Duodenal mucosa (tissue), 2 donors: ENCODE measurements around the gene NUDT3.
"Not testable (repeated sequence)": the region's sequence is repeated elsewhere in the genome, so short reads cannot be mapped to it uniquely, and the experiment has no call there.

ENCODE experiments used
- H3K27ac ChIP-seq: one replicate; pipeline ENCODE4 v1.7.0; 2013; ENCODE audit warnings: low read depth, low read length
- H3K27me3 ChIP-seq, 2 donors: one replicate each; pipeline ENCODE4 v1.7.0; 2013; ENCODE audit warnings: low read length in 2 of 2, control low read depth in 1 of 2; ENCODE audit not compliant: insufficient read depth in 2 of 2, control insufficient read depth in 1 of 2
- H3K36me3 ChIP-seq, 2 donors: one replicate each; pipeline ENCODE4 v1.7.0; 2013; ENCODE audit warnings: low read length in 2 of 2, control low read depth in 1 of 2; ENCODE audit not compliant: insufficient read depth in 2 of 2, control insufficient read depth in 1 of 2
- H3K4me1 ChIP-seq, 2 donors: one replicate each; pipeline ENCODE4 v1.7.0; 2013; ENCODE audit warnings: low read length in 2 of 2, control low read depth in 1 of 2; ENCODE audit not compliant: insufficient read depth in 2 of 2, control insufficient read depth in 1 of 2
- H3K4me3 ChIP-seq, 2 donors: one replicate each; pipeline ENCODE4 v1.7.0; 2013; ENCODE audit warnings: low read length in 2 of 2, low read depth in 1 of 2
- H3K9ac ChIP-seq, 2 donors: one replicate each; pipeline ENCODE4 v1.7.0; 2013; ENCODE audit warnings: low read length in 2 of 2, low read depth in 1 of 2
- H3K9me3 ChIP-seq, 2 donors: one replicate each; pipeline ENCODE4 v1.7.0; 2013; ENCODE audit warnings: low read length in 2 of 2, control low read depth in 1 of 2; ENCODE audit not compliant: control insufficient read depth in 1 of 2

The NUDT3 gene

DNA sequence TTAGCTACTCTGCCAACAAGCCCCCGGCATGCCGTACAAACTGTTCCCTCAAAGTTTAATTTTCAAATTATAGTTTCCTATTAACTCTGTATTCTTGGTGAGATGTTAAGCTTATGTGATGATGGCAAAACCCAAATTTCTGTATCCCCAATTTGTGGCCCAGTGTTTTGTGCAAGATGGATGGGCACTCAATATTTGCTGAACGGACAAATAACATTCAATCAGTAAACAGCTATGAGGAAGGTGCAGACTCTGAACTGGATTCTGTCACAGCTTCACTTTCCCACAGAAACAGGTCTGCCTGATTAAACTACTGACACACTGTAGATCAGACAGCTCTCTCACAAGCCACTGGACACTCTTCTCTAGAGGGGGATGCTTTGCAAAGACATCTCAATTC lies 54.1 kb downstream of the NUDT3 start:
- H3K9ac ChIP-seq: no peak overlapping the region
- no peaks in the 10 kb centered on the region for H3K27me3 ChIP-seq
- H3K9me3 ChIP-seq: no peaks in the 10 kb centered on the region
- no peak overlapping the region for H3K27ac ChIP-seq
- H3K4me1 ChIP-seq: peaks cover 13 to 35% of the 10 kb centered on the region in 2 donors
- H3K4me3 ChIP-seq: no peak overlapping the region
- no peaks in the 10 kb centered on the region for H3K36me3 ChIP-seq

DNA sequence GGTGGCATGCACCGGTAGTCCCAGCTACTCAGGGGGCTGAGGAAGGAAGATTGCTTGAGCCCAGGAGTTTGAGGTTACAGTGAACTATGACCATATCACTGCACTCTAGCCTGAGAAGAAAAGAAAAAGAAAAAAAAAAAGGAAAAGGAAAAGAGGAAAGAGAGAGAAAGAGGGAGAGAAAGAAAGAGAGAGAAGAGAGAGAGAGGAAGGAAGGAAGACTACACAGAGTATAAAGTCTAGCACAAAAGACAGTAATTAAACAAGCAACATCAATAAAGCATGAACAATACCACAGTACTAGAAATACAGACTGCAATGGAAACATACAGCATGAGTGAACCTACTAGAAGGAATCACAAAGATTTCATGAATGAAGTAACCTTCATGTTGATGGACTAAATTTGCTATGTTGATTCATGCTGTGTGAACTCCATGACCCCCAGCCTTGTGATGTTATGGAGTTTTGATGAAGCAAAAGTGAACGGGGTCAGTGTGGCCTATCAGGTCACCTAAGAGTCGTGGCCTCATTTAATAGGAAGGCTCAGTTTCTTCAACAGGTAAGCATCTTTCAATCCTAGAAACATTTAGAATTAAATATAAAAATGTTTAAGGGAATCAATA lies 57.6 kb downstream of the NUDT3 start:
- Histone ChIP-seq H3K9me3 (no peaks in the 10 kb centered on the region), H3K27ac (no peak overlapping the region), H3K4me3 (no peak overlapping the region), H3K4me1 (peaks cover 13 to 26% of the 10 kb centered on the region in 2 donors), H3K36me3 (no peaks in the 10 kb centered on the region), H3K27me3 (no peaks in the 10 kb centered on the region), H3K9ac (no peak overlapping the region)

DNA sequence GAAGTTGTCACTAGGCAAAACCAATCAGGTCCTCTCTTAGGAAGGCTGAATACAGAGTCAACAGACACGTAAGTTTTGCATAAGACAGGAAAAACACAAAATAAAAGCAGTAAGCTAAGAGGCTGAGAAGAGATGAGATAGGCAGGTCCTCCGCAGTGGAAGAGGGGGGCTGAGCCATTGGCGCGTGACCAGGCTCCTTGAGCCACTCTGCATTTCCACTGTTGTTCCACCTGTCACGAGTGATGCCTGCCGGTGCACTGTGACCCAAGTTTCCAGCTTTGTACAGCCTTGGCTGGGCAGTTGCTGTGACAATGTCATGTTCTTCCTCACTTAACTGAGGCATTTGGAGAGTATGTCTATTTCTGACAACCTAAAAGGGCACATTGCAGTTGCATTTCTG lies 58.6 kb downstream of the NUDT3 start:
- H3K4me1 ChIP-seq: peaks cover 13 to 20% of the 10 kb centered on the region in 2 donors

DNA sequence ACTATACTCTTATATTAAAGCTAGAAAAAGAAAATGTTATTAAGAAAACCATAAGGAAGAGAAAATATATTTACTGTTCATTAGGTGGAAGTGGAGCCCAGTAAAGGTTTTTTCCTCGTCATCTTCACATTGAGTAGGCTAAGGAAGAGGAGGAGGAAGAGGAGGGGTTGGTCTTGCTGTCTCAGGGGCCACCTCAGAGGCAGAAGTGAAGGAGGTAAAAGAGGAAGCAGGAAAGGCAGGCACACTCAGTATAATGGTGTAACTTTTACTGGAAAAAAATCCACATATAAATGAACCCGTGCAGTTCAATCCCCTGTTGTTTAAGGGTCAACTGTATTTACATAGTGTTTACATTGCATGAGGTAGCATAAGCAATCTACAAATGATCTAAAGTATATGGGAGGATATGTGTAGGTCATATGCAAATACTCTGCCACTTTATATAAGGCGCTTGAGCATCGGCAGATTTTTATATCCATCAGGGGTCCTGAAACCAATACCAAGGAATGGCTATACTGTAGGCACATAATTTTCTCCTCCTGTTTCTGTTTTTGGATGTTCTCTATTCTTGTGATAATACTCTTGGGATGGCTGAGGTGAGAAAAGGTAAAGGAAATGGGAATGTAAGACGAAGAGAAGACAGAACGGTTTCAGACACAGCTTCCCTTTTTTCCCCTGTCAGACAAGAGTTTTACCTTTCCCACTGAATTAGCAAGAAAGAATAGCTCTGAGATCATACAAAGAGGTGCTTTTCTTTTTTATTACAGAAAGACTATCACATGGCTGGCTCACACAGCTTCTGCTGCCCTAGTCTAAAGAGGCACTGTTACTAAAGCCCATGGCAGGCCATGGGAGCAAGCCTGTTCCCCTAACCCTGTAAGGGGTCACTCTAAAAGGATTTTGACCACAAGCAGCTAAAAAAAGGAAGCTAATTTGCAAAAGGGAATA lies 59.9 kb downstream of the NUDT3 start:
- H3K9ac ChIP-seq: no peak overlapping the region
- no peaks in the 10 kb centered on the region for H3K27me3 ChIP-seq
- H3K36me3 ChIP-seq: no peaks in the 10 kb centered on the region
- no peaks in the 10 kb centered on the region for H3K9me3 ChIP-seq
- H3K27ac ChIP-seq: no peak overlapping the region
- peaks cover 8 to 15% of the 10 kb centered on the region in 2 donors for H3K4me1 ChIP-seq
- no peak overlapping the region for H3K4me3 ChIP-seq

More for the DNA sequence above, 58.6 kb downstream of the NUDT3 start:
- no peaks in the 10 kb centered on the region for H3K9me3 ChIP-seq
- H3K9ac ChIP-seq: no peak overlapping the region
- H3K4me3 ChIP-seq: no peak overlapping the region
- H3K27ac ChIP-seq: no peak overlapping the region
- H3K27me3 ChIP-seq: no peaks in the 10 kb centered on the region
- H3K36me3 ChIP-seq: no peaks in the 10 kb centered on the region

DNA sequence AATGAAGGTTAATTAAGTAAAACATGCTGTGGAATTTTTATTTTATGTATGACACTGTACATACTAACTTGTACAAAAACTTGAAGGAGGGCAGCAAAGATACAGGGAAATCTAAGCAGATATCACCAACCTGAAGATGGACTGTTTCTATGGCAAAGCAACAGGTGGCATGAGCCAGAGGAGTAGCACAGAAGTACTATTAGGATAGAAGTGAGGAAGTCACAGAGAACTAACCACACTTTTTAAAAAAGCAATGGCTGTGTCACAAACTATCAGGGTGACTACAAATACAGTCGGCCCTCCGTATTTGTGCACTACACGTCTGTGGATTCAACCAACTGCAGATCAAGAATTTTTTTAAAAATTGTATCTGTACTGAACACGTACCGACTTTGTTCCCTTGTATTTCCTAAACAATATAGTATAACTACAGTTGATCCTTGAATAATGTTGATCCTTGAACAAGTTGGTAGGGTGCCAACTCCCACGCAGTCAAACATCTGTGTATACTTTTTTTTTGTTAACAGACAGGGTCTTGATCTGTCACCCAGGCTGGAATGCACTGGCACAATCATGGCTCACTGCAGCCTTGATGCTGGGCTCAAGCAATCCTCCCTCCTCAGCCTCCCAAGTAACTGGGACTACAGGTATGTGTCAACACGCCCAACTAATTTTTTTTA lies 61.0 kb downstream of the NUDT3 start:
- no peak overlapping the region for H3K27ac ChIP-seq
- H3K27me3 ChIP-seq: no peaks in the 10 kb centered on the region
- no peaks in the 10 kb centered on the region for H3K36me3 ChIP-seq
- H3K4me3 ChIP-seq: no peak overlapping the region
- H3K9me3 ChIP-seq: no peaks in the 10 kb centered on the region
- H3K4me1 ChIP-seq: peaks cover 4 to 10% of the 10 kb centered on the region in 2 donors
- H3K9ac ChIP-seq: no peak overlapping the region

DNA sequence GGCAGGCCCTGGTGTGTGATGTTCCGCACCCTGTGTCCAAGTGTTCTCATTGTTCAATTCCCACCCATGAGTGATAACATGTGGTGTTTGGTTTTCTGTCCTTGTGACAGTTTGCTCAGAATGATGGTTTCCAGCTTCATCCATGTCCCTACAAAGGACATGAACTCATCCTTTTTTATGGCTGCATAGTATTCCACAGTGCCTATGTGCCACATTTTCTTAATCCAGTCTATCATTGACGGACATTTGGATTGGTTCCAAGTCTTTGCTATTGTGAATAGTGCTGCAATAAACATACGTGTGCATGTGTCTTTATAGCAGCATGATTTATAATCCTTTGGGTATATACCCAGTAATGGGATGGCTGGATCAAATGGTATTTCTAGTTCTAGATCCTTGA lies 62.7 kb downstream of the NUDT3 start:
- H3K27ac ChIP-seq, H3K27me3 ChIP-seq, H3K36me3 ChIP-seq: not testable (repeated sequence)

DNA sequence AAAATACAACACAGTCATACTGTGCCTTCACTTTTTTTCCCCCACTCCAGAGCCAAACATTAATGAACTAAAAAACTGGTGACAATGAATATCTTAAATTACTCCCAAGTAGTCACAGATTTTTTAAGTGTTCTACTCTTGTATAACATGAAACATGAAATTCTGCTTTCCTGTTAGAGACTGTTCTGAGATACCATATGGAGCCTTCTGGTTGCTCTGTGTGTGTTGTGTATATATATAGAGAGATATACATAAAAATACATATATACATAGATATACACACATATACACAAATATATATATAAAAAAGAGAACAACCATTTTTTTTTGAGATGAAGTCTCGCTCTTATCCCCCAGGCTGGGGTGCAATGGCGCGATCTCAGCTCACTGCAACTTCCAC lies 63.5 kb downstream of the NUDT3 start:
- H3K27me3 ChIP-seq: no peaks in the 10 kb centered on the region
- H3K4me3 ChIP-seq: no peak overlapping the region
- no peak overlapping the region for H3K27ac ChIP-seq
- H3K36me3 ChIP-seq: no peaks in the 10 kb centered on the region
- peaks cover 4 to 10% of the 10 kb centered on the region in 2 donors for H3K4me1 ChIP-seq
- no peak overlapping the region for H3K9ac ChIP-seq
- no peaks in the 10 kb centered on the region for H3K9me3 ChIP-seq

More for the DNA sequence above, 62.7 kb downstream of the NUDT3 start:
- not testable (repeated sequence) for H3K9ac ChIP-seq, H3K9me3 ChIP-seq, H3K4me3 ChIP-seq
- peaks cover 4 to 10% of the 10 kb centered on the region in 2 donors for H3K4me1 ChIP-seq

DNA sequence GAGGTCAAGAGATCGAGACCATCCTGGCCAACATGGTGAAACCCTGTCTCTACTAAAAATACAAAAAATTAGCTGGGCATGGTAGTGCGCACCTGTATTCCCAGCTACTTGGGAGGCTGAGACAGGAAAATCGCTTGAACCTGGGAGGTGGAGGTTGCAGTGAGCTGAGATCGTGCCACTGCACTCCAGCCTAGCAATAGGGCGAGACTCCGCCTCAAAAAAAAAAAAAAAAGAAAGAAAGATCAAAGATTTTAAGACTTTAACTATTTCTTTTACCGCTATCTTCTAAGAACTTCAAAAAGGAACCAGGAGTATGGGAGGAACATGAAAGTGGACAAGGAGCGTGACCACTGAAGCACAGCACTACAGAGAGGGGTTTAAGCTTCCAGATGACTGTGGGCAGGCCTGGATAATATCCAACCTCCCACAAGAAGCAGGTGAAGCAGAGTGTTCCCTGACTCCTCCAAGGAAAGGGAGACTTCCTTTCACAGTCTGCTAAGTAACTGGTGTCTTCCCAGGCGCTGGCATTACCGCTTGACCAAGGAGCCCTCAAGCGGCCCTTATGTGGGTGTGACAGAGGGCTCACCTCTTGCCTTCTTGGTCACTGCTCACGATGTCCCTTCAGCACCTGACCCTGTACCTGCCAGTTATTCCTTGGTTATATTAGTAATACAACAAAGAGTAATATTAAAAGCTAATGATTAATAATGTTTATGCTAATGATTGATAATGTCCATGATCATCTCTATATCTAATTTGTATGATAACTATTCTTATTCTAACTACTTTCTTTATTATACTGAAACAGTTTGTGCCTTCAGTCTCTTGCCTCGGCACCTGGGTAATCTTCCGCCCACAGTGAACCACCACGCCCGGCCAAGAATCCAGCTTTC lies 64.9 kb downstream of the NUDT3 start:
- H3K4me3 ChIP-seq, H3K9me3 ChIP-seq, H3K36me3 ChIP-seq, H3K9ac ChIP-seq, H3K27me3 ChIP-seq, H3K27ac ChIP-seq: not testable (repeated sequence)
- peaks cover 3 to 10% of the 10 kb centered on the region in 2 donors for H3K4me1 ChIP-seq

DNA sequence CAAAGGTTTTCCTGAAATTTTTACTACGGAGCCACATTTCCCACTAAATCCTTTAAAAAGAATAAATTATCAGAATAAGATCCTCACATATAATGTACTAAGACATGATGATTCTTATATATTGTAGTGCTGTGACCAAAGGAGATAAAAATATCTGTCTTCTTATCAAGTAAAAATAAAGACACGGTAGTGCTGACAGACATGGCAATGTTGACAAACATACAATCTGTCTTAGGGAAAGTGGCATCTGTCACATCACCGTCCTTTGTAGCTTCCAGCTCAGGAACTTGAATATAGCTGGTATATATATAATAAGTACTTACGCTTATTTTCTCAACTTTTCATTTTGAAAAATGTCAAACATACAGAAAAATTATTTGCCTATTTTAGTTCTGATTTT lies 66.8 kb downstream of the NUDT3 start:
- Histone ChIP-seq H3K27ac (no peak overlapping the region), H3K9ac (no peak overlapping the region), H3K4me1 (peaks cover 0 to 10% of the 10 kb centered on the region in 2 donors), H3K4me3 (no peak overlapping the region), H3K9me3 (no peaks in the 10 kb centered on the region), H3K36me3 (no peaks in the 10 kb centered on the region), H3K27me3 (no peaks in the 10 kb centered on the region)
